ENCODE data around the gene BLMH. TPM values are rescaled to one million over a fixed set of nuclear protein-coding genes. Genes with fewer than 3 reads are reported as not detected.

Gene BLMH, protein sequence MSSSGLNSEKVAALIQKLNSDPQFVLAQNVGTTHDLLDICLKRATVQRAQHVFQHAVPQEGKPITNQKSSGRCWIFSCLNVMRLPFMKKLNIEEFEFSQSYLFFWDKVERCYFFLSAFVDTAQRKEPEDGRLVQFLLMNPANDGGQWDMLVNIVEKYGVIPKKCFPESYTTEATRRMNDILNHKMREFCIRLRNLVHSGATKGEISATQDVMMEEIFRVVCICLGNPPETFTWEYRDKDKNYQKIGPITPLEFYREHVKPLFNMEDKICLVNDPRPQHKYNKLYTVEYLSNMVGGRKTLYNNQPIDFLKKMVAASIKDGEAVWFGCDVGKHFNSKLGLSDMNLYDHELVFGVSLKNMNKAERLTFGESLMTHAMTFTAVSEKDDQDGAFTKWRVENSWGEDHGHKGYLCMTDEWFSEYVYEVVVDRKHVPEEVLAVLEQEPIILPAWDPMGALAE
- 28.0 and 42.7 TPM in 2 replicates for total RNA-seq

GRCh38 chr17:30291543-30292285, at the start of gene BLMH:
Gene BLMH, minus strand, starts transcription at chr17:30291944. Its CDS starts 125 bp downstream, at chr17:30291819.

DNA sequence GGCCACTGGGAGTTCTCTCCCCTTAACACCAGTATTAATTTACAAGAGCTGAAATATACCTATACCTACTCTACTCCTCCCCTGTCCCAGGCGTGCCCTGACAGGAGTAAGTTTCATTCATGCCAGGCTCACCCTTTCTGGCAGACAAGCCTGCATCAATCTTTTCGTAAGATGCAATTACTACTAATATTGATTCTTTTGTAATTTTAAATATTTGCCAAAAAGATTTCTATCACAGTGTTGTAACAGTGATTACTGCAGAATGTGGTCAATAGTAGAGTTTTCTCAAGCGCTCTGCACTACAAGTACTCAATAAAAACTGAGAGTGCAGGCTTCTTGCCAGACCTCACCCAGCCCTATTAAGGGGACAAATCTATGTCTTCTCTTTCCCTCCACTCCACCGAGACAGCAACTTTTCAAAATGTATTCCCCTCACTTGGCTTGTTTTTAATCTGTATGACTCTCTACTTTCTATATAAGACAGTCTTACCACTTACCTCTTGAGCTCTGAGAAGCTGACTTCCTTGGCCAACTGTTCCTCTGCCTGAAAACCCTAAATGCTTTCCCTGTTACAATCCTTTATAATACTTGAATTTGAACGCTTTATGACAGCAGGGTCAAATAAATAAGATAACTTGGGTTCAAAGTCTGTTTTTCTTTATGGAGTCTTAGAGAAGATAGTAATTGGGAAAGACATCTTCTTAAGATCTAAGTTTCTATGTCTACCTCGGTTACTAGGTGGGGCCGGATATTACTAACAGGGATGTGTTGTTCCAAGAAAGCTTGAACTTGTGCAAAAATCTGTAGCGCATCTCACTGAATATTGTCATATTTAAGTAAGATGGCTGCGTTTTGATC, 42.0 kb upstream of the BLMH start, which contains the start of gene TMIGD1:
TMIGD1 (minus strand) TSS at position 555 of the 858 bp plus-strand sequence. CDS start 1,924 bp downstream, outside the sequence.

DNA sequence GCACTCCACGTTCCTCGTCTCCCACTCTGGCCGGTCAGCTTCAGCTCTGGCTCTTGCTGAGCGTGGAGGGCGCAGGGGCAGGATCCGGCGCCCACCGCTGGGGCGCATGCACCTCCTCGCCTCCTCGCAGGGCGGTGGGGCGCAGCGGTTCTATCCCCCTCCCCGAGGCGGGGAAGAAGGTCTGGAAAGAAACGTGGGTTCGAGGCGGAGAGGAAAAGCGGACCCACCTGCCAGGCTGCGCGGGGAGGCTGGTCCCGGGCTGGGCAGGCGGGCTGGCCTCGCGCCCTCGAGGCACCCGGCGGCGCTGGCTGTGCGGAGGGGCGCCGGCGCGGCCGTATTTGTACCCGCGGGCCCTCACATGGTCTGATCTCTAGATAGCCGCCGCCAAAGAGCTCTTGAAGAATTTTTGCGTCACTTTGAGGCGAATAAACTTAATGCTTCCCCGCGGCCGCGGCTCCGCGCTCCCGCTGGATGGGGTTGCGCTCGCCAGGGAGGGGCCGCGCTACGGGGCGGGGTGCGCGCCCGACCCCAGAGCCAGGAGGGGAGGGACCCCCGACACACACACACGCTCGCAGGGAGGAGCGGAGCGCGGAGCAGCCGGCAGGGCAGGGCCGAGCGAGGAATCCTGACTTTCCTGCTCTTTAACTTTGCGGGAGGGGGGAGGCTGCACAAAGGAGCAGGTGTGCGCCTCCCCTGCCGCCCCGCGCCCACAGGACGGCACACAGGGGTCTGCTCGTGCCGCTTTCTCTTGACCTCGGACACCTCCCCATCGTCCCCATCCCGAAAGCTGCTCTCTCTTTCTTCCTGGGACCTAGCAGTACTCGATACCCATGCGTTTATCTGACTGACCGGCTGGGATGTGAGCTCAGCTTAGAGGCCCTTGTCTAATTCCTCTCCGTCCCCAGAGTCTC, 56.1 kb downstream of the BLMH start, which contains the start of gene SLC6A4:
SLC6A4 (minus strand) TSS at position 312 of the 911 bp plus-strand sequence. CDS start 13,739 bp downstream, outside the sequence.

Other genes with a start within 250 kb of the BLMH start
- gene NSRP1, start 175.1 kb downstream of the BLMH start, total RNA-seq: 5.4 and 6.5 TPM in 2 replicates
- 2.3 and 7.7 TPM in 2 replicates for gene SLC6A4, start 56.2 kb downstream of the BLMH start, total RNA-seq
- gene TMIGD1, start 42.1 kb upstream of the BLMH start, total RNA-seq: not detected in 2 replicates
- 69.5 and 96.6 TPM in 2 replicates for gene CPD, start 87.0 kb upstream of the BLMH start, total RNA-seq
- gene GOSR1, start 185.5 kb upstream of the BLMH start, total RNA-seq: 13.8 and 23.1 TPM in 2 replicates